GM19467 (cell line): ENCODE results near the gene ZSWIM8.

Experiments used
- ATAC-seq: cut with Tn5 transposase; IDR thresholded peaks from one replicate; pipeline ENCODE4 v1.9.1; 2021; ENCODE audit warnings: mild to moderate bottlenecking, moderate library complexity; ENCODE audit not compliant: unreplicated experiment

The ZSWIM8 gene

GRCh38 chr10:73840403-73841060, 55.1 kb downstream of the ZSWIM8 start:
- ATAC-seq = no peak

GRCh38 chr10:73841061-73841421, 55.6 kb downstream of the ZSWIM8 start:
- no peak for ATAC-seq

DNA sequence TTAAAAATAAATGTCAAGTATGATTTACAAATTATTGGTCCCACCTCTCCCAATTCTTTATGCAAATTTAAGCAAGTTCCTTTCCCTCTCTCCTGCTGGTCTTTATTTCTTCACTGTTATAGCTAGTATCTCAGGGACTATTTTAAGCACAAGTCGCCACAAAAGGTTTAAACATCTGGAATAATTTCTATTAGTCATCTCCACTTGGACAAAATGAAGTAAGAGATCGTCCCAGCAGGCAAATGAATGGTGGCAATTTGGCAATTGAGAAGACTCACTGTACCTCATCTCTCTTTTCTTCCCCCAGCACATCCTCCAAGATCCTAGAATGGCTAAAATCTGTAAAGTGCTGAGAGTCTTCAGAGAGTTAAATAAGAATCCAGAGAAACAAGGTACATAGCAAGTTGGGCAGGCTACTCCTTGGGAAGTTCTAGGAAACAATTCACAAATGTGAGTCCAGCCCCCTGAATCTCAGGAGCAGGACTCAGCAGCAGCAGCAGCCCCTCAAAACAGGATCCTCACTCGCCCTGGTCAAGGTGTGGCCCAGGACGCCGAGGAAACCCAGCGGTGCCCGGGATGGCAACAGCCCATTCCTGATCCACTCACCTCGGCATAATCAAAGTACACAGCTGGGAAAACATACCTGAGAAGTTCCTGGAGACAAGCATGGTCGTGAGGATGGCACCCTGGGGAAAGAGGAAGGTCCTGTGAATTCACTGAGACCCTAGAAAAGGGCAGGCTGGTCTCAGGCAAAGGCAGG, 56.3 kb downstream of the ZSWIM8 start:
- no peak for ATAC-seq

DNA sequence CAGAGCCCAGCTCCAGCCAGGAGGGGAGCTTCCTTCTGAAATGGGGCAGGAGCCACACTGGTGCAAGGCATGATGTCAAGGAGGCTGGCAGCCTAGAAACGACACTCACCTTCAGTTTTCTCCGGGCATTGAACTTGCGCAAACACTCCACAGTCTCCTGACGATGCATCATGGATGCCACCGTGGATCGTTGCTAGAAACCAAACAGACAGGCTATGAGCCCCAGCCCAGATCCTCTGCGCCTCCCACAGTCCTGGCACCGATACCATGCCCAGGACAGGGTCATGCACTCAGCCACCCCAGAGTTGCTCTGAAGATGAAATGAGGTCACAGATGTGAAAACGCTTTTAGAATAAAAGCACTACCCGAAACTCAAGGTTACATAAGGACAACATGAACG, 56.9 kb downstream of the ZSWIM8 start:
- ATAC-seq = no peak

- ATAC-seq = no peak
Measured at GRCh38 chr10:73843261-73843660, 57.9 kb downstream of the ZSWIM8 start.

DNA sequence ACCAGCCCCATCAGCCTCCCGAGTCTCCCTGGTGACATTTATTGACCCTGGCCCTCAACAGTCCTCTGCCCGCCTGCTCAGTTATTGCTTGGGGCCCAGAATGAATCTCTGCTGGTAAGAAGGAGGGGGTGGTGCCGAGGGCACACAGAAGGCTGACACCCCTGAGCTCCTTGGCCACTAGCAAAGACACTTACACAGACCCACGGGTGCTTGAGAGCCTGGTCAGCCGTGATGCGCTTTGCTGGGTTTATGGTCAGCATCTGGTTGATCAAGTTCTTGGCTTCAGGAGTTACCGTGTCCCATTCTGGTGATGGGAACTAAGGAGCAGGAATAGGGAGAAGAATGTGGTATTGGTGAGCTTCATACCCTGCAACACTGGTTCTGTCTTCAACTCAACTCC, 61.6 kb downstream of the ZSWIM8 start:
- no peak for ATAC-seq

DNA sequence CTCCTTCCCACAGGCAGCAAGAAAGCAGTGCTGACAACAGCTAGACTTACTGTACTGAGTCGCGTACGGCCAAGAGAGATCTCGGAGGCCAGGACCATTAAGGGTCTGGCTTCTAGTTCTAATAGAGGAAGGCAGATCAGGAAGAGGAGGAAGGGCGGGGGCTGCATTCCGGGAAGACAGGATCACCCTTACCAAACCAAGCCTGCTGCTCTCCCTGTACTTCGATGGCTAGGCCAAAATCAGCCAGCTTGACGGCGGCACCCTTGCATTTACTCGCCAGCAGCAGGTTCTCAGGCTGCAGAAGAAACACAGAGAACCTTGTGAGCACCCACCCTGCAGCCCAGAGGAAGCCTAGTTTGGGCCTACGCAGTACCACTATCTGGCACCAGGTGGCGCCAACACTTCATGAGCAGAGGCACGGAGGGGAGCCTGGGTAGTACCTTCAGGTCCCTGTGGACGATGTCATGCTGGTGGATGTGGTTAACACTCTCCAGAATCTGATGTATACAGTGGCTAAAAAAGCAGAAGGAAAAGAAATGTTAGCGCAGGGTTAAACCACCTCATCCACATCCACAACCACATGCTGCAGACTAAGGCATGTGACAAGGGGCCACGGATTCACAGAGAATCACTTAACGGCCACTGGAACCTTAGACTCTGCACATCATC, 63.5 kb downstream of the ZSWIM8 start:
- peak; percentile 89 for ATAC-seq

DNA sequence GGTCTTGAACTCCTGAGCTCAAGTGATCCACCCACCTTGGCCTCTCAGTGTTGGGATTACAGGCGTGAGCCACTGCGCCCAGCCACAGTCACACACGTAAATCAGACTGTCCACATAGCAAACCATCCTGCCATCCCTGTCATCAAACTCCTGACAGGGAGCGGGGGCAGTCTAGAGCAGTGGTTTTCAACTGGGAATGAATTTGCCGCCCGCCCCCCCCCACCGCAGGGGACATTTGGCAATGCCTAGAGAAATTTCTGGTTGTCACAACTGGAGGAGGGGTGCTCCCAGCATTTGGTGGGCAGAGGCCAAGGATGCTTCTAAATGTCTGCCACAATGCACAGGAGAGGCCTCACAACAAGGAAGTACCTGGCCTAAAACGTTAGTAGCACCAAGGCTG, 64.8 kb downstream of the ZSWIM8 start:
- no peak for ATAC-seq

DNA sequence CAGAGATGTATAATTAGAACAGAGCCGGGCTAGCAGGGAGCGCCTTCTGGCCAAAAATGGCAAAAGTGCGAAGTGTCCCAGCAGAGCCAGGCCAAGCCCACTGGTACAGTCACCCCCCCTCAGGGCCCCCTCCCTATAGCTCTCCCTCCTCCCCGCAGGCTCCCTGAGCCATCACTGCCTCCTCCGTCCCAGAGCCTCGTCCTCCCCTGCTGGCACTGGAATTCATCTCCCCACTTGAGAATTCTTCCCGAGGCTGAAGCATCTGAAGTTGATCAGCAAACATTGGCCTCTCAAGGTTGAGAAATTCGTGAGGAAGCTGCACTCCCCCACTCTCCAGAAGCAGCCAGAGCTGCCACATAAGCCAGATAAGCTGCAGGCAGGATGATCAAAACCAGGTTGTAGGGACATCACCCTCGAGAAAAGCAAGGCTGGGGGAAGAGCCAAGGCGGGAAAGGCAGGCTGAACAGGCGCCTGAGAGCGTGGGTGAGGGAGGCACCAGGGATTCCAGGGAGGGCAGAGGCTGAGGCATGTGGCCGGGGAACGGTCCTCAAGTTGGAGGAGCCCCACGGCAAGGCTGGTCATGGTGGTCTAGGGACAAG, 65.6 kb downstream of the ZSWIM8 start:
- ATAC-seq = no peak
